Osteocyte (in vitro differentiated cells): ENCODE data around the gene VPS45. TPM values are rescaled to one million over a fixed set of nuclear protein-coding genes. Genes with fewer than 3 reads are reported as not detected.

Experiments used
- DNase-seq: peaks from one replicate; pipeline ENCODE4 v3.0.0; 2021; ENCODE audit warnings: mixed read lengths; ENCODE audit not compliant: unreplicated experiment; ENCODE audit errors: extremely low spot score
- H3K27ac Mint-ChIP-seq: one replicate; pipeline ENCODE4 v1.8.0; 2021; ENCODE audit warnings: mild to moderate bottlenecking, mixed read lengths; ENCODE audit not compliant: unreplicated experiment
- H3K27me3 Mint-ChIP-seq: one replicate; pipeline ENCODE4 v1.8.0; 2021; ENCODE audit warnings: mixed read lengths; ENCODE audit not compliant: unreplicated experiment
- H3K36me3 Mint-ChIP-seq: one replicate; pipeline ENCODE4 v1.8.0; 2021; ENCODE audit warnings: mixed read lengths; ENCODE audit not compliant: unreplicated experiment
- H3K4me1 Mint-ChIP-seq: one replicate; pipeline ENCODE4 v1.8.0; 2021; ENCODE audit warnings: mixed read lengths; ENCODE audit not compliant: unreplicated experiment
- H3K4me3 Mint-ChIP-seq: one replicate; pipeline ENCODE4 v1.8.0; 2021; ENCODE audit warnings: mild to moderate bottlenecking, moderate library complexity, mixed read lengths; ENCODE audit not compliant: unreplicated experiment
- H3K9me3 Mint-ChIP-seq: one replicate; pipeline ENCODE4 v1.8.0; 2021; ENCODE audit warnings: mixed read lengths; ENCODE audit not compliant: unreplicated experiment
- total RNA-seq: library from RNA; stranded (reverse); gene quantifications from 2 replicates; pipeline ENCODE4 v1.2.1, GENCODE V29; 2021
- TF ChIP-seq, protein P1 (sequence below): fragments of 200-600 bp; sonication (generic); IDR thresholded peaks from 2 replicates; pipeline ENCODE4 v1.5.0; 2021; ENCODE audit warnings: antibody characterized with exemption, mild to moderate bottlenecking, moderate library complexity

Gene VPS45
- total RNA-seq, 1 donor from 2014 or later = 43.6 TPM

DNA sequence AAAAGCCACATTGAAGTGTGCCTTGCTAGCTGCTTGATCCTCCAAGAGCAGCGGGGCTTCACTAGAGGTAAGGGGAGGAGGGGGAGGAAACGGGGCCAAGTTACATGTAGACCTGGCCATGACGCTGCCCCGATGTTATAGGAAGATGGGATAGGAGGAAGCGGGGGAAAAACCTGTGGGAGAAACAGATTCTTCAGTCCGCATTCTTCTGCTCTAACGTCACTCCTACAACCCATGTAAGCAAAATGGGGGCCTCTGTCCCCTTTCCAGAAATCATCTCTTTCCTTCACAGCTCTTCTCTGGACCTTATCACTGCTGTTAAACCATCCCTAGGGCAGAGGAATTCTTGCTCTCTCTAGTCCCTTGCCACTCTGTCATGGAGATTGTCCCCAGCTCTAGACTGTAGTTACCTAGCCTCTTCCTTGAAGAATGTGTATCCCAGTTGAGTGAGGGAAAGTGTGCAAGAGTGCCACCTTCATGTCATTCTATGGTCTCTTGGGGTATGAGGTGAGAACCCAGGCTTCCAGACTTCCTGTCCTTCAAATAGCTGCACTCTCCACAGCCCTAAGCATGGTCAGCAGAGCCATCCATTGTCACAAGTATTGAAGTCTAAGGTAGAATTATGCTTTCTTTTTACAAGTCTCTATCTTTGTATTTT lies 93.5 kb downstream of the VPS45 start:
- TF ChIP-seq, protein P1, sequence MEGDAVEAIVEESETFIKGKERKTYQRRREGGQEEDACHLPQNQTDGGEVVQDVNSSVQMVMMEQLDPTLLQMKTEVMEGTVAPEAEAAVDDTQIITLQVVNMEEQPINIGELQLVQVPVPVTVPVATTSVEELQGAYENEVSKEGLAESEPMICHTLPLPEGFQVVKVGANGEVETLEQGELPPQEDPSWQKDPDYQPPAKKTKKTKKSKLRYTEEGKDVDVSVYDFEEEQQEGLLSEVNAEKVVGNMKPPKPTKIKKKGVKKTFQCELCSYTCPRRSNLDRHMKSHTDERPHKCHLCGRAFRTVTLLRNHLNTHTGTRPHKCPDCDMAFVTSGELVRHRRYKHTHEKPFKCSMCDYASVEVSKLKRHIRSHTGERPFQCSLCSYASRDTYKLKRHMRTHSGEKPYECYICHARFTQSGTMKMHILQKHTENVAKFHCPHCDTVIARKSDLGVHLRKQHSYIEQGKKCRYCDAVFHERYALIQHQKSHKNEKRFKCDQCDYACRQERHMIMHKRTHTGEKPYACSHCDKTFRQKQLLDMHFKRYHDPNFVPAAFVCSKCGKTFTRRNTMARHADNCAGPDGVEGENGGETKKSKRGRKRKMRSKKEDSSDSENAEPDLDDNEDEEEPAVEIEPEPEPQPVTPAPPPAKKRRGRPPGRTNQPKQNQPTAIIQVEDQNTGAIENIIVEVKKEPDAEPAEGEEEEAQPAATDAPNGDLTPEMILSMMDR = no peak
- H3K27ac Mint-ChIP-seq = peak overlapping the region; percentile 97
- DNase-seq = no peak
- H3K36me3 Mint-ChIP-seq = peaks cover 31% of the 10 kb centered on the region
- no peak overlapping the region for H3K4me3 Mint-ChIP-seq
- H3K9me3 Mint-ChIP-seq = no peaks in the 10 kb centered on the region
- H3K4me1 Mint-ChIP-seq = peaks cover 52% of the 10 kb centered on the region
- H3K27me3 Mint-ChIP-seq = no peaks in the 10 kb centered on the region

DNA sequence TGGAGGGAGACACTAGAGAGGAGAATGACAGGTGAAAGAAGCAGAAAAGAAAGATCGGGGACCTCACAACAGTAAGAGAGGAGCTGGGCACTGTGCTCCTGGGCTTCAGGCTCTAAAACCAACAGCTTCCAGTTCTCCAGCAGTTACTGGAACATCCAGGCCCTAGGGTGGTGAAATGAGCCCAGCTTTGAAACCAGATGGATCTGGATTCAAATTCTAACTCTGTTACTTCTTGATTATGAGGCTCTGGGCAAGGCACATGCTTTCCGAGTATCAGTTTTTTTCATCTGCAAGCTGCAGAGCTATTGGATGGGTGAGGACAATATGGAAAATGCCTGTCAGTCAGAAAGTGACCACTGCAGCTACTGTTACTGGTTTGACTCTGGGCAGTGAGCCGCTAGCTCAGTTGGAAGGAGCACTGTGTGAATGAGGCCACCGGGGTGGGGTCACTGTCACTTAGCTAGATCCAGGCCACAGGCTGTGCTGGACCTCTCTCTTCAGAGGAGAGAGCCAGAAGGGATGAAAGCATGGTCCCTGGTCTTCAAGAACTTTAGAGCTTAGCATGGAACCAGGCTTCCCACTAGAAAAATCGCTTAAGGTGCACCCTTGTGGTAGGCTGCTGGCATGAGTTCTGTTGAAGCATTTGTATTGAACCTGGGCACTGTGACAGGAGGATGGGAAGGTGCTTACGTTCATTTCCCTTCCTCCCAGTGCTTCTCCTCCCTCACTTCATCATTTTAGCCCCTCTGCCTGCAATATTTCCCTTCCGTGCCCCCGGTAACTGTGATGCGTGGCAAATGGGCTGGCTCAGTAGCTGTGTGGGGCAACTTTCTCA lies 94.4 kb downstream of the VPS45 start:
- H3K4me3 Mint-ChIP-seq = peak overlapping the region; percentile 73
- H3K9me3 Mint-ChIP-seq = no peaks in the 10 kb centered on the region
- DNase-seq = no peak
- TF ChIP-seq, protein P1 = no peak
- H3K27ac Mint-ChIP-seq = peak overlapping the region; percentile 97
- no peaks in the 10 kb centered on the region for H3K27me3 Mint-ChIP-seq
- peaks cover 52% of the 10 kb centered on the region for H3K4me1 Mint-ChIP-seq
- peaks cover 25% of the 10 kb centered on the region for H3K36me3 Mint-ChIP-seq

DNA sequence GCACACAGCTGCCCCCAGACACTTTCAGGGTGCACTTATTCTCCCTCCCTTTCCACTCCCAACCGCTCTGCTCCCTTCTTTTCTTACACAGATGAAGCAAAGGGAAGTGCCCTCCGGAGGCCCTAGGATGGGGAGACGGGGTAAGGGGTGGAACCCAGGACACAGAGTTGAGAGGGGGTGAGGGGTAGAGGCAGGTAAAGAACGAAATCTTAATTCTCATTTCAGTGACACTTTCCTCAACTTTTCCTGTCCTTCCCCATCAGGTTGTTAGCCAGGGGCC lies 94.9 kb downstream of the VPS45 start:
- Mint-ChIP-seq H3K27ac (peak overlapping the region; percentile 97), H3K4me1 (peaks cover 50% of the 10 kb centered on the region), H3K27me3 (no peaks in the 10 kb centered on the region), H3K36me3 (peaks cover 19% of the 10 kb centered on the region), H3K9me3 (no peaks in the 10 kb centered on the region), H3K4me3 (peak overlapping the region; percentile 73)
- DNase-seq = no peak
- TF ChIP-seq, protein P1 = no peak

DNA sequence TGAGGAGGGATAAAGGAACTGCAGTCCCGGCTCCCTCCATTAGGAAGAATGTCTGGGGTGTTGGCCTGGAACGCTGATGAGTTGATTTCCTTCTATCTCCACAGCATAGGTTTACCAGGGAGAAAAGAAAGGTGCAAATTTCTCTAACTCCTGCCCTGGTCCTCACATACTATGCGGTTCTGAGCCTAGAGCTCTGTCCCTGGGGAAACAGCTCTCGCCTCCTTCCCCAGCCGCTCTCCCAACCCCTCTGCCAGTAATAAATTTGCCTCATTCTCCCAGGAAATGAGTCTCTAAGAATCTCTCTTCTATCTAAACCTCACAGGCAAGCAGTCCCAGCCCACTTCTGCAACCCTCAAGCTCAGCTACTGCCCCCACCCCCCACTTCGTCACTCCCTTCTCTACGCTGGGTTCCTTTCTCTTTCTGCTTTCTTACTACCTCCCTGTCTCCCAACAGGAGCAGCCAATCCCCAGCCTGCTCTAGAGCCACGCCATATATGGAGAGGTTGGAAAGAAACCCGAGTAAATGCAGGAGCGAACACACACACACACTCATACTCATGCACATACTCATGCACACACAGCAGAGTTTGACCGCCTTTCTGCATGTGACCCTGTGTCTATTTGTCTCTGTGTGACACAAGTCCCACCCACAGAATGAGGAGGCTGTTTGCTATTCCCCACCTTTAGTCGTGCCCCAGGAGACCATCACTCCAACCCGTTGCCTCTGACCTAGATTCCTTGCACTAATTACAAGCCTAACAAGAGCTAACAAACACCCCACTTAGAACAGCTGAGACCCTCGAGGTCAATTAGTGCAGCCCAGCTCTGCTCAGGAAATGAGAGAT lies 95.5 kb downstream of the VPS45 start:
- Mint-ChIP-seq H3K9me3 (no peaks in the 10 kb centered on the region), H3K4me3 (peak overlapping the region; percentile 73), H3K36me3 (peaks cover 14% of the 10 kb centered on the region), H3K4me1 (peaks cover 48% of the 10 kb centered on the region), H3K27me3 (no peaks in the 10 kb centered on the region), H3K27ac (peak overlapping the region; percentile 97)
- TF ChIP-seq, protein P1 = peak; percentile 27
- DNase-seq = peak; percentile 93
